GM23338 (cell line): ENCODE data around the gene BTBD3. TPM values are rescaled to one million over a fixed set of nuclear protein-coding genes. Genes with fewer than 3 reads are reported as not detected.

Experiments used
- ATAC-seq: fragments of 200-7000 bp; cut with Tn5 transposase; 3 replicates; pipeline ENCODE4 v1.9.1; 2020
- DNase-seq: peaks from one replicate; pipeline ENCODE4 v3.0.0-alpha.2; 2015; ENCODE audit warnings: low spot score
- H2AFZ ChIP-seq: fragments of 200-600 bp; sonication (generic); 2 replicates; pipeline ENCODE4 v1.8.0; 2016; ENCODE audit warnings: antibody characterized with exemption, mild to moderate bottlenecking, moderate library complexity
- H3F3A ChIP-seq: fragments of 200-600 bp; sonication (generic); replicated peaks from 2 replicates; pipeline ENCODE4 v1.8.0; 2017; ENCODE audit warnings: antibody characterized with exemption, mixed run types, low read depth
- H3K27ac ChIP-seq: fragments of 200-600 bp; sonication (generic); 2 replicates; pipeline ENCODE4 v1.6.1; 2016; ENCODE audit warnings: low read depth
- H3K27me3 ChIP-seq: fragments of 200-600 bp; sonication (generic); 2 replicates; pipeline ENCODE4 v1.8.0; 2016; ENCODE audit warnings: mild to moderate bottlenecking, mixed run types, moderate library complexity; ENCODE audit not compliant: insufficient read depth
- H3K36me3 ChIP-seq: fragments of 200-600 bp; sonication (generic); 2 replicates; pipeline ENCODE4 v1.8.0; 2016; ENCODE audit warnings: mild to moderate bottlenecking; ENCODE audit not compliant: insufficient read depth
- H3K4me1 ChIP-seq: fragments of 200-600 bp; sonication (generic); 2 replicates; pipeline ENCODE4 v1.8.0; 2016; ENCODE audit warnings: mild to moderate bottlenecking, moderate library complexity; ENCODE audit not compliant: insufficient read depth
- H3K4me2 ChIP-seq: fragments of 200-600 bp; sonication (generic); 2 replicates; pipeline ENCODE4 v1.7.1; 2017; ENCODE audit warnings: mixed run types
- H3K4me3 ChIP-seq: fragments of 200-600 bp; sonication (generic); 2 replicates; pipeline ENCODE4 v1.6.1; 2016; ENCODE audit warnings: mixed run types
- H3K79me2 ChIP-seq: fragments of 200-600 bp; sonication (generic); replicated peaks from 2 replicates; pipeline ENCODE4 v1.8.0; 2017; ENCODE audit warnings: mild to moderate bottlenecking; ENCODE audit not compliant: insufficient read depth
- H3K9me2 ChIP-seq: fragments of 200-600 bp; sonication (generic); 2 replicates; pipeline ENCODE4 v1.8.0; 2017; ENCODE audit not compliant: insufficient read depth
- H4K20me1 ChIP-seq: fragments of 200-600 bp; sonication (generic); replicated peaks from 2 replicates; pipeline ENCODE4 v1.8.0; 2017; ENCODE audit warnings: mild to moderate bottlenecking; ENCODE audit not compliant: insufficient read depth
- H3K27ac Mint-ChIP-seq: 2 replicates; pipeline ENCODE4 v1.8.0; 2020; ENCODE audit warnings: inconsistent platforms, mild to moderate bottlenecking, moderate library complexity, mixed read lengths
- H3K27me3 Mint-ChIP-seq: 3 replicates; pipeline ENCODE4 v1.8.0; 2022; ENCODE audit warnings: low read depth, mild to moderate bottlenecking, moderate library complexity, mixed read lengths, inconsistent platforms; ENCODE audit not compliant: insufficient read depth, poor library complexity
- H3K36me3 Mint-ChIP-seq: 3 replicates; pipeline ENCODE4 v1.8.0; 2021; ENCODE audit warnings: low read depth, mild to moderate bottlenecking, inconsistent platforms, moderate library complexity, mixed read lengths
- H3K4me1 Mint-ChIP-seq: 3 replicates; pipeline ENCODE4 v1.8.0; 2020; ENCODE audit warnings: mild to moderate bottlenecking, inconsistent platforms, mixed read lengths
- H3K4me3 Mint-ChIP-seq: 3 replicates; pipeline ENCODE4 v1.8.0; 2021; ENCODE audit warnings: moderate library complexity, mild to moderate bottlenecking, inconsistent platforms, mixed read lengths
- H3K9me3 Mint-ChIP-seq: 3 replicates; pipeline ENCODE4 v1.8.0; 2020; ENCODE audit warnings: moderate library complexity, mild to moderate bottlenecking, inconsistent platforms, mixed read lengths
- CREB1 ChIP-seq: fragments of 250-450 bp; sonication (Bioruptor Pico); IDR thresholded peaks from 2 replicates; pipeline ENCODE4 v1.5.0; 2020; ENCODE audit warnings: low read depth, mild to moderate bottlenecking, moderate library complexity
- CTCF ChIP-seq, 2 experiments: fragments of 200-600 bp in 1 of 2; sonication (generic) in 1 of 2; conservative IDR thresholded peaks; 2 replicates each; pipeline versions ENCODE4 v1.5.1 to v1.6.1; 2016 to 2017; ENCODE audit warnings: antibody characterized with exemption in 2 of 2, low read depth in 2 of 2, mild to moderate bottlenecking in 2 of 2, moderate library complexity in 1 of 2
- ETS1 ChIP-seq: IDR thresholded peaks from 2 replicates; pipeline ENCODE4 v1.6.1; 2016; ENCODE audit warnings: antibody characterized with exemption
- EZH2 ChIP-seq: fragments of 200-600 bp; sonication (generic); IDR thresholded peaks from one replicate; pipeline ENCODE4 v1.8.0; 2017; ENCODE audit warnings: antibody characterized with exemption, mild to moderate bottlenecking, low read depth; ENCODE audit not compliant: unreplicated experiment
- EZH2phosphoT487 ChIP-seq: fragments of 200-600 bp; sonication (generic); IDR thresholded peaks from one replicate; pipeline ENCODE4 v1.8.1; 2018; ENCODE audit warnings: antibody characterized with exemption; ENCODE audit not compliant: unreplicated experiment
- JUNB ChIP-seq: IDR thresholded peaks from one replicate; pipeline ENCODE4 v1.6.1; 2016; ENCODE audit warnings: antibody characterized with exemption; ENCODE audit not compliant: unreplicated experiment
- NANOG ChIP-seq: IDR thresholded peaks from 2 replicates; pipeline ENCODE4 v1.6.1; 2016; ENCODE audit warnings: antibody characterized with exemption, borderline replicate concordance
- POLR2AphosphoS5 ChIP-seq: IDR thresholded peaks from 2 replicates; pipeline ENCODE4 v1.6.1; 2016; ENCODE audit warnings: antibody characterized with exemption, low read depth
- REST ChIP-seq: IDR thresholded peaks from one replicate; pipeline ENCODE4 v1.6.1; 2018; ENCODE audit warnings: antibody characterized with exemption; ENCODE audit not compliant: unreplicated experiment
- STAT1 ChIP-seq: IDR thresholded peaks from one replicate; pipeline ENCODE4 v1.6.1; 2016; ENCODE audit warnings: antibody characterized with exemption; ENCODE audit not compliant: unreplicated experiment
- ZNF114 ChIP-seq: fragments of 250-450 bp; sonication (Bioruptor Pico); IDR thresholded peaks from 2 replicates; pipeline ENCODE4 v1.5.0; 2020; ENCODE audit warnings: mild to moderate bottlenecking, moderate library complexity
- ZNF331 ChIP-seq: fragments of 250-450 bp; sonication (Bioruptor Pico); IDR thresholded peaks from 2 replicates; pipeline ENCODE4 v1.5.0; 2020; ENCODE audit warnings: low read depth, mild to moderate bottlenecking, moderate library complexity
- ZNF462 ChIP-seq: fragments of 250-450 bp; sonication (Bioruptor Pico); IDR thresholded peaks from 2 replicates; pipeline ENCODE4 v1.5.0; 2020; ENCODE audit warnings: mild to moderate bottlenecking, moderate library complexity
- polyA plus RNA-seq: library from polyadenylated mRNA; unstranded; fragments of >200 nt; fragmentation: Nextera tagmentation; extraction: Ambion mirVana; gene quantifications from 2 replicates; pipeline ENCODE4 v1.2.1, GENCODE V29; 2016
- total RNA-seq: library from RNA; depleted of rRNA; stranded (reverse); fragments of >200 nt; shearing (Covaris generic); gene quantifications from 2 replicates; pipeline ENCODE4 v1.2.3, GENCODE V29; 2014

Gene BTBD3
- total and polyA plus RNA-seq, 2 experiments from 2014 or later = 11.8 to 45.1 TPM

- Histone ChIP-seq H3K27ac (no peak overlapping the region), H3K9me2 (0 out of 2 replicates have a peak, but pooled peaks cover 3% of the 10 kb centered on the region), H2AFZ (no peak overlapping the region), H4K20me1 (no peaks in the 10 kb centered on the region), H3K36me3 (no peaks in the 10 kb centered on the region), H3K4me1 (no peaks in the 10 kb centered on the region), H3K4me3 (no peak overlapping the region), H3K4me2 (no peak overlapping the region), H3K27me3 (no peaks in the 10 kb centered on the region), H3F3A (no peaks in the 10 kb centered on the region), H3K79me2 (no peaks in the 10 kb centered on the region)
- DNase-seq (no peak), ATAC-seq (no peak)
- Mint-ChIP-seq H3K27ac (no peak overlapping the region), H3K9me3 (peaks cover 7% of the 10 kb centered on the region), H3K27me3 (no peaks in the 10 kb centered on the region), H3K4me3 (no peak overlapping the region), H3K4me1 (no peaks in the 10 kb centered on the region), H3K36me3 (no peaks in the 10 kb centered on the region)
- TF ChIP-seq POLR2AphosphoS5 (no peak), STAT1 (no peak), ZNF331 (CRISPR knock-in tag) (no peak), CREB1 (CRISPR knock-in tag) (no peak), NANOG (no peak), EZH2 (no peak), CTCF (conservative IDR thresholded peaks at IDR 0.05; ENCODE audit: low read depth in 2 of 2) (no peak), REST (no peak), ETS1 (no peak), EZH2phosphoT487 (no peak), ZNF462 (CRISPR knock-in tag) (no peak), JUNB (no peak), ZNF114 (CRISPR knock-in tag) (no peak)
These were observed 40.2 kb downstream of the BTBD3 start for GRCh38 chr20:11957911-11958310.
